GM23248 (cell line): ENCODE measurements around the gene DPP9. TPM values are rescaled to one million over a fixed set of nuclear protein-coding genes. Genes with fewer than 3 reads are reported as not detected.

Experiments
- DNase-seq: peaks from one replicate; pipeline ENCODE4 v3.0.0-alpha.2; 2015
- H2AFZ ChIP-seq: fragments of 200-600 bp; sonication (generic); 2 replicates; pipeline ENCODE4 v1.6.1; 2016; ENCODE audit warnings: antibody characterized with exemption
- H3F3A ChIP-seq: fragments of 200-600 bp; sonication (generic); 2 replicates; pipeline ENCODE4 v1.6.1; 2016; ENCODE audit warnings: mild to moderate bottlenecking, antibody characterized with exemption, mixed run types; ENCODE audit not compliant: insufficient read depth
- H3K27ac ChIP-seq: fragments of 200-600 bp; sonication (generic); 2 replicates; pipeline ENCODE4 v1.5.1; 2016; ENCODE audit warnings: mild to moderate bottlenecking
- H3K27me3 ChIP-seq: fragments of 200-600 bp; sonication (generic); replicated peaks from 2 replicates; pipeline ENCODE4 v1.6.1; 2016; ENCODE audit warnings: mild to moderate bottlenecking; ENCODE audit not compliant: insufficient read depth
- H3K36me3 ChIP-seq: fragments of 200-600 bp; sonication (generic); 2 replicates; pipeline ENCODE4 v1.6.1; 2016; ENCODE audit warnings: low read depth, mild to moderate bottlenecking
- H3K4me1 ChIP-seq: fragments of 200-600 bp; sonication (generic); 2 replicates; pipeline ENCODE4 v1.6.1; 2016; ENCODE audit warnings: mild to moderate bottlenecking; ENCODE audit not compliant: insufficient read depth
- H3K4me2 ChIP-seq: fragments of 200-600 bp; sonication (generic); one replicate; pipeline ENCODE4 v1.6.1; 2016; ENCODE audit warnings: mild to moderate bottlenecking; ENCODE audit not compliant: unreplicated experiment
- H3K4me3 ChIP-seq: fragments of 200-600 bp; sonication (generic); 2 replicates; pipeline ENCODE4 v1.5.1; 2016; ENCODE audit warnings: mild to moderate bottlenecking
- H3K79me2 ChIP-seq: fragments of 200-600 bp; sonication (generic); 2 replicates; pipeline ENCODE4 v1.6.1; 2016; ENCODE audit warnings: mild to moderate bottlenecking; ENCODE audit not compliant: insufficient read depth
- H3K9ac ChIP-seq: fragments of 200-600 bp; sonication (generic); 2 replicates; pipeline ENCODE4 v1.6.1; 2016; ENCODE audit warnings: mild to moderate bottlenecking
- H3K9me2 ChIP-seq: fragments of 200-600 bp; sonication (generic); 2 replicates; pipeline ENCODE4 v1.6.1; 2016; ENCODE audit warnings: mixed run types, mild to moderate bottlenecking, moderate library complexity; ENCODE audit not compliant: insufficient read depth
- H3K9me3 ChIP-seq: fragments of 200-600 bp; sonication (generic); one replicate; pipeline ENCODE4 v1.6.1; 2017; ENCODE audit warnings: low read depth
- H4K20me1 ChIP-seq: fragments of 200-600 bp; sonication (generic); 2 replicates; pipeline ENCODE4 v1.6.0; 2016; ENCODE audit not compliant: insufficient read depth
- EZH2 ChIP-seq: fragments of 200-600 bp; sonication (generic); IDR thresholded peaks from 2 replicates; pipeline ENCODE4 v1.6.1; 2018; ENCODE audit warnings: antibody characterized with exemption, mild to moderate bottlenecking; ENCODE audit not compliant: insufficient read depth, poor library complexity, severe bottlenecking
- EZH2phosphoT487 ChIP-seq: fragments of 200-600 bp; sonication (generic); IDR thresholded peaks from 2 replicates; pipeline ENCODE4 v1.6.1; 2018; ENCODE audit warnings: antibody characterized with exemption, moderate library complexity, mild to moderate bottlenecking, low read depth; ENCODE audit not compliant: insufficient read depth
- WGBS, 2 experiments: methylation state at CpG; one replicate each; pipeline ENCODE4 v1.1.6; 2015 to 2017; ENCODE audit warnings: low lambda C conversion rate in 2 of 2, low coverage in 1 of 2; ENCODE audit errors: missing lambda C conversion rate in 2 of 2; 5-methylcytosine and 5-hydroxymethylcytosine counted together
- in situ Hi-C: fragments of 300-500 bp; cut with MboI; formaldehyde crosslinking; loops from 2 replicates; pipeline ENCODE4 v1.15.0; 2020
- polyA plus RNA-seq: library from polyadenylated mRNA; unstranded; fragments of >200 nt; fragmentation: Nextera tagmentation; extraction: Ambion mirVana; gene quantifications from 2 replicates; pipeline ENCODE4 v1.2.1, GENCODE V29; 2016
- total RNA-seq: library from RNA; depleted of rRNA; stranded (reverse); fragments of >200 nt; shearing (Covaris generic); gene quantifications from 2 replicates; pipeline ENCODE4 v1.2.3, GENCODE V29; 2014

DPP9 gene
- total and polyA plus RNA-seq, 2 experiments from 2014 or later, result 33.0 to 50.3 TPM

DNA sequence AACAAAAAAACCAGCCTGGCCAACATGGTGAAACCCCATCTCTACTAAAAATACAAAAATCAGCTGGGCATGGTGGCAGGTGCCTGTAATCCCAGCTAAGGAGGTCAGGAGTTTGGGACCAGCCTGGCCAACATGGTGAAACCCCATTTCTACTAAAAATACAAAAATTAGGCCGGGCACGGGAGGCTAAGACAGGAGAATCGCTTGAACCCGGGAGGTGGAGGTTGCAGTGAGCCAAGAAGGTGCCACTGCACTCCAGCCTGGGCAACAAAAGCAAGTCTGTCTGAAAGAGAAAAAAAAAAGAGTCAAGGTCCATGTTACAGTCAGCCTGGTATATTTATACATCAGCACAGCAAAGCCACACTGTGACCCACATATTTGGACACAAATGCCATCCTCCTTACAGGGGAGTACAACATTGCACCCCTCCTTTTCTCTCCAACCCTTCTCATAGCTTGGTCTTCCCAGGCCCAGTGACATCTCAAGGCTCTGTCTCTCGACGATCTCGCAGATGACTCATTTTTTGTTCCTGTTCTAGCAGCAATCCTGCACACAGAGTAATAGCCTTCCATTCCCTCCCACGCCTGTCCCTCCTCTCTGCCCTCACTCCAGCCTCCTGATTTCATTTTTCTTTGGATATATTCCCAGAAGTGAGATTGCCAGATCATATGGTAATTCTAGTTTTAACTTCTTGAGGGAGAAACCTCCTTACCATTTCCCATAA, 21.0 kb upstream of the DPP9 start:
- no peaks in the 10 kb centered on the region for H3K79me2 ChIP-seq
- peak; percentile 97 for DNase-seq
- H3K9me3 ChIP-seq, result no peaks in the 10 kb centered on the region
- peak overlapping the region; percentile 46; the same call in 1 of the 2 replicates for H2AFZ ChIP-seq
- peaks cover 14% of the 10 kb centered on the region for H3K4me1 ChIP-seq
- 1% methylated on average over 8 of the region's 8 CpGs for WGBS, 2 experiments
- H3K36me3 ChIP-seq, result no peaks in the 10 kb centered on the region
- H3K9me2 ChIP-seq, result no peaks in the 10 kb centered on the region
- peak overlapping the region; percentile 39 for H3K4me2 ChIP-seq
- H3K27ac ChIP-seq, result peak overlapping the region; percentile 55
- TF ChIP-seq EZH2phosphoT487, result no peak
- TF ChIP-seq EZH2, result no peak
- peaks cover 9% of the 10 kb centered on the region for H3F3A ChIP-seq
- peak overlapping the region; percentile 17; the same call in 1 of the 2 replicates for H3K4me3 ChIP-seq
- no peaks in the 10 kb centered on the region; the same call in 1 of the 2 replicates for H3K27me3 ChIP-seq
- H3K9ac ChIP-seq, result peak overlapping the region; percentile 23; the same call in 1 of the 2 replicates
- in situ Hi-C loops, result no loop called here
- no peaks in the 10 kb centered on the region for H4K20me1 ChIP-seq

DNA sequence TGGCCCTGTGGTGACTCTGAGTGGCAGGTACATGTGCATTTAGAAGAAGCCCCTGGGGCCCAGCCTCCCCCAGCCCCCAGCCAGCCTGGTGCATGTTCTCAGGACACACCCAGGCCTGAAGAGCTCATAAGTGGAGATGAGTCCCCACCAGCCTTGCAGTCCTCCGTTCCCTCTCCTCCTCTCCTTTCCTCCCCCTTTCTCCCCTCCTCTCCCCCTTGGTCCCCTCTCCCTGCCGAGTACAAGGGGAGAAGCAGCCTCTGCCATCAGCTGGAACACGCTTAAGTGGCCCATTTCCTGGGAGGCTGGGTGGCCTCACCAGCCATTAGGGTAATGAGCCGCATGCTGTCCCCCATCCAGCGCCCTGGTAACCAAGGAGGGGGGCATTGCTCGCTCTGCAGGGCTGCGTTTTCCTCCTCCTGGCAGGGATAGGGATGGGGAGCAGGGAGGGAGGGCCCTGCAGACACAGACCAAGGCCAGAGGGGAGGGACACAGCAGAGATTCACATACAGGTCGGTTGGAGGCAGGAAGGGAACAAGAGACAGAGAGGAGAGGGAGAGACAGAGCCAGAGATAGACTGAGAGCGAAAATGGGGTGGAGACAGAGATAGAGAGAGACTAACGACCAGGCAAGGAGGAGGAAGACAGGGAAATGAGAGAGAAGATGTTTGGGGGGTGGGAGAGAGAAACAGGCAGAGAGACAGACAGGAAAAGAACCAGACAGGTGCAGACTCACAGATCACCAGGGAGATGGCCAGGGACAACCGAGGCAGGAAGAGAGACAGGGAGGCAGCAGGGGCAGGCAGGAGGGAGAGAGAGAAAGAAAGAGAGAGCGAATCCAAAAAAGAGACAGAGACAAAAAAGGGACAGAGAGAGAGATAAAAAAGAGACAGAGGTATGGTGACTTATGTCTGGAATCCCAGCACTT, 19.3 kb upstream of the DPP9 start:
- Histone ChIP-seq H3F3A (peaks cover 9% of the 10 kb centered on the region), H3K9me2 (no peaks in the 10 kb centered on the region), H2AFZ (no peak overlapping the region), H3K4me2 (no peak overlapping the region), H3K4me1 (peaks cover 14% of the 10 kb centered on the region), H3K27me3 (no peaks in the 10 kb centered on the region), H4K20me1 (no peaks in the 10 kb centered on the region), H3K4me3 (no peak overlapping the region), H3K79me2 (no peaks in the 10 kb centered on the region), H3K27ac (no peak overlapping the region), H3K36me3 (no peaks in the 10 kb centered on the region), H3K9ac (no peak overlapping the region), H3K9me3 (no peaks in the 10 kb centered on the region)
- 26 to 30% methylated on average over 10 to 12 of the region's 12 CpGs for WGBS, 2 experiments
- TF ChIP-seq EZH2phosphoT487, result no peak
- TF ChIP-seq EZH2, result no peak
- in situ Hi-C loops, result no loop called here
- no peak for DNase-seq

DNA sequence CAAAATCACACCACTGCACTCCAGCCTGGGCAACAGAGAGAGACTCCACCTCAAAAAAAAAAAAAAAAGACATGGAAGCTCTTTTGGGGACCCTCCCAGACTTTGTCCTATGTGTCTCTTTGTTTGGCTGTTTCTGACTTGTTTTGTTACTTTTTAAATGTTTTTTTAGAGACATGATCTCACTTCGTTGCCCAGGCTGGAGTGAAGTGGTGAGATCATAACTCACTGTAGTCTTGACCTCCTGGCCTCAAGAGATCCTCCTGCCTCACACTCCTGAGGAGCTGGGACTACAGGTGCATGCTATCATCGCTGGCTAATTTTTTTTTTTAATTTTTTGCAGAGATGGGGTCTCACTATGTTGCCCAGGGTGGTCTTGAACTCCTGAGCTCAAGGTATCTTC, 16.4 kb upstream of the DPP9 start:
- H3K36me3 ChIP-seq, result no peaks in the 10 kb centered on the region
- H3K4me2 ChIP-seq, result no peak overlapping the region
- 51 to 61% methylated on average over 2 of the region's 2 CpGs for WGBS, 2 experiments
- DNase-seq, result no peak
- H3K27ac ChIP-seq, result no peak overlapping the region
- in situ Hi-C loops, result no loop called here
- TF ChIP-seq EZH2, result no peak
- H4K20me1 ChIP-seq, result no peaks in the 10 kb centered on the region
- H3K9me2 ChIP-seq, result no peaks in the 10 kb centered on the region
- H3K79me2 ChIP-seq, result no peaks in the 10 kb centered on the region
- H3K27me3 ChIP-seq, result no peaks in the 10 kb centered on the region
- no peak overlapping the region for H3K9ac ChIP-seq
- no peak overlapping the region for H2AFZ ChIP-seq
- peaks cover 8% of the 10 kb centered on the region for H3F3A ChIP-seq
- no peaks in the 10 kb centered on the region for H3K9me3 ChIP-seq
- H3K4me3 ChIP-seq, result no peak overlapping the region
- H3K4me1 ChIP-seq, result peaks cover 10% of the 10 kb centered on the region

DNA sequence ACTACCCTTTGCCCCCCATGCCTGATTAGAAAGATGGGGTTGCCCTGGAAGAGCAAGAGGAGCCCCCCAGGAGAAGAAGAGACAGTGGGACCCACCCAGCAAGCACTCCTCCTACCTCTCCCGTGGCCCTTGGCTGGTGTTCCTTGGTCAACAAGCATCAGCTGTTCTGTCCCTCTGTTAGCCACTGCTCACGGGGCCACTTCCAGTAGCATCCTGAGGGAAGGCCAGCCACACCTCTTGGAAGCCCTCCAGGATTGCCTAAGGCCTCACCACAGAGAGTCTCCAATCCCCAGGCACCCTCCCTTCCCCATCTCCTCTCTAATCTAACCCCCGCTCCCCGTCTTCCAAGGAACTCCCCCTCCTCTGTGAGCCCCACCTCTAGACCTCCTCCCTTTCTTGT, 15.1 kb upstream of the DPP9 start:
- TF ChIP-seq EZH2, result no peak
- no peak for TF ChIP-seq EZH2phosphoT487
- Histone ChIP-seq H3K79me2 (no peaks in the 10 kb centered on the region), H2AFZ (no peak overlapping the region), H3K9me2 (no peaks in the 10 kb centered on the region), H3K9me3 (no peaks in the 10 kb centered on the region), H3K36me3 (no peaks in the 10 kb centered on the region), H3K27me3 (no peaks in the 10 kb centered on the region), H4K20me1 (no peaks in the 10 kb centered on the region), H3K9ac (no peak overlapping the region), H3K4me3 (no peak overlapping the region), H3K4me2 (no peak overlapping the region), H3K4me1 (0 out of 2 replicates have a peak, but pooled peaks cover 3% of the 10 kb centered on the region), H3K27ac (no peak overlapping the region), H3F3A (no peaks in the 10 kb centered on the region)
- WGBS, 2 experiments, result 38% methylated on average over 4 of the region's 4 CpGs
- in situ Hi-C loops, result loop anchor here (10.0 kb wide), 1 partner anchor 46 kb away; no protein-coding TSS in a partner anchor
- peak; percentile 38 for DNase-seq
